ENCODE results near the gene ATAD3B.
"Not testable (repeated sequence)": the region's sequence is repeated elsewhere in the genome, so short reads cannot be mapped to it uniquely, and the experiment has no call there.

DNA sequence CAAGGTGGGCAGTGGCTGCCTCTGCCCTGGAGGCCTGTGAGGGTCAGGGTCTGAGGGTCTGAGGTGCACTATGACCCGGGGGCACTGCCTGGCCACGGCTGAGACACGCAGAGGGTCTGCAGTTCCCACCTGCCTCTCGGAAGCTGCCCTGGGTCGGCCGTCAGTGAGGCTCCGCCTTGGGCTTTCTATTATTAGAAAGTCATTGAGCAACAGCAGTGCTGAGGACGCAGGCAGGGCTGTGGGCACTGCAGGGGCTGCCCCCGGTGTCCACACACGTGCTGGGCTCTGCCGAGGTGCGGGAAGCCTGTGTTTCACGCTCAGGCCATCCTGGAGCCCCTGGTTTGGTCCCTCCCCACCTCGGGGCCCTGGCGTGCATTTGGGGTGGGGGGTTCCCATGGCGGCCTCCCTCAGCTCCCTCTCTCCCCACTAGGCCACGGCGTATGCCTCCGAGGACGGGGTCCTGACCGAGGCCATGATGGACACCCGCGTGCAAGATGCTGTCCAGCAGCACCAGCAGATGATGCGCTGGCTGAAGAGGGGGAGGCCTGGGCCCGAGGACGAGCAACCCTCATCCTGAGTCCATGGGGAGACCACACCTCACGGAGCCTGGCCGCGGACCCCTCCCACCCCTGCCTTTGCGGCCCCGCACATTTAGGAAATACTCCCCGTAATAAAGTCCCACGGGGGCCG lies 37.4 kb downstream of the ATAD3B start:
- TF ChIP-seq, protein P1, sequence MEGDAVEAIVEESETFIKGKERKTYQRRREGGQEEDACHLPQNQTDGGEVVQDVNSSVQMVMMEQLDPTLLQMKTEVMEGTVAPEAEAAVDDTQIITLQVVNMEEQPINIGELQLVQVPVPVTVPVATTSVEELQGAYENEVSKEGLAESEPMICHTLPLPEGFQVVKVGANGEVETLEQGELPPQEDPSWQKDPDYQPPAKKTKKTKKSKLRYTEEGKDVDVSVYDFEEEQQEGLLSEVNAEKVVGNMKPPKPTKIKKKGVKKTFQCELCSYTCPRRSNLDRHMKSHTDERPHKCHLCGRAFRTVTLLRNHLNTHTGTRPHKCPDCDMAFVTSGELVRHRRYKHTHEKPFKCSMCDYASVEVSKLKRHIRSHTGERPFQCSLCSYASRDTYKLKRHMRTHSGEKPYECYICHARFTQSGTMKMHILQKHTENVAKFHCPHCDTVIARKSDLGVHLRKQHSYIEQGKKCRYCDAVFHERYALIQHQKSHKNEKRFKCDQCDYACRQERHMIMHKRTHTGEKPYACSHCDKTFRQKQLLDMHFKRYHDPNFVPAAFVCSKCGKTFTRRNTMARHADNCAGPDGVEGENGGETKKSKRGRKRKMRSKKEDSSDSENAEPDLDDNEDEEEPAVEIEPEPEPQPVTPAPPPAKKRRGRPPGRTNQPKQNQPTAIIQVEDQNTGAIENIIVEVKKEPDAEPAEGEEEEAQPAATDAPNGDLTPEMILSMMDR (IDR thresholded peaks at IDR 0.05; ENCODE audit: insufficient read depth, low read length, poor library complexity, severe bottlenecking) = not testable (repeated sequence)
- not testable (repeated sequence) for TF ChIP-seq EZH2phosphoT487 (conservative IDR thresholded peaks at IDR 0.05; ENCODE audit: low read length)
